Measurements from ENCODE around the gene C1orf115. TPM values are rescaled to one million over a fixed set of nuclear protein-coding genes. Genes with fewer than 3 reads are reported as not detected.
A peak's percentile ranks its signal among the peaks of the same experiment; 100 is the strongest.

C1orf115 gene
- total and polyA plus RNA-seq, 9 of the 15 experiments (the other 6 are each of a cell fraction or from before 2014, with no cell fraction given) = not detected

GRCh38 chr1:220680085-220680687, 10.0 kb upstream of the C1orf115 start:
- ATAC-seq = peak; percentile 97
- H3K4me1 ChIP-seq (replicated peaks in 1 of 2; ENCODE audit: control insufficient read depth in 2 of 2, insufficient read depth in 2 of 2, low read length in 2 of 2) = no peaks in the 10 kb centered on the region
- TF ChIP-seq KDM1A (IDR thresholded peaks at IDR 0.05) (no peak), ZBTB2 (IDR thresholded peaks at IDR 0.05) (no peak), DEAF1 (CRISPR knock-in tag; IDR thresholded peaks at IDR 0.05) (peak; percentile 52), FUS (optimal IDR thresholded peaks at IDR 0.05; ENCODE audit: low read depth, low read length) (no peak), ZNF518B (CRISPR knock-in tag; IDR thresholded peaks at IDR 0.05) (no peak), NFRKB (IDR thresholded peaks at IDR 0.05; ENCODE audit: low read depth) (no peak), PHF21A (IDR thresholded peaks at IDR 0.05; ENCODE audit: borderline replicate concordance, low read depth) (no peak), HNRNPK (IDR thresholded peaks at IDR 0.05; ENCODE audit: low read depth, low read length, poor library complexity, severe bottlenecking) (no peak), SMC3 (conservative IDR thresholded peaks at IDR 0.05; ENCODE audit: insufficient read depth, low read depth, low read length) (peak; percentile 35; the same call in 1 of the 2 replicates), PCBP1 (IDR thresholded peaks at IDR 0.05; ENCODE audit: low read depth, low read length, poor library complexity, severe bottlenecking) (no peak), SNIP1 (IDR thresholded peaks at IDR 0.05; ENCODE audit: low read depth) (no peak)

More at GRCh38 chr1:220680085-220680687, 10.0 kb upstream of the C1orf115 start:
- POLR2A ChIA-PET = no interaction called here
- FAIRE-seq (peak; percentile 80), DNase-seq (ENCODE audit: extremely low read depth in 1 of 4, low spot score in 3 of 4) (peak; percentile 46 to 62 (median 51))
- CTCF ChIA-PET (ENCODE audit: low intra/inter-chr PET ratio) = interaction anchor here (0.7 to 1.5 kb wide), 2 partner anchors 53 to 96 kb away, joined by 3 to 5 read pairs; no protein-coding TSS in a partner anchor
- Histone ChIP-seq H3K36me3 (ENCODE audit: control insufficient read depth, insufficient read depth, low read length) (no peaks in the 10 kb centered on the region), H3K79me2 (ENCODE audit: control insufficient read depth, insufficient read depth, low read length) (no peaks in the 10 kb centered on the region), H3K9me1 (ENCODE audit: control insufficient read depth, insufficient read depth, low read length) (no peaks in the 10 kb centered on the region), H2AFZ (ENCODE audit: low read depth, low read length) (no peak overlapping the region), H3K27ac (ENCODE audit: extremely low read depth, low read depth, low read length) (no peak overlapping the region), H4K20me1 (replicated peaks; ENCODE audit: control insufficient read depth, insufficient read depth, low read length) (no peaks in the 10 kb centered on the region), H3K4me2 (ENCODE audit: insufficient read depth, low read length) (no peak overlapping the region), H3K9ac (ENCODE audit: insufficient read depth in 1 of 2, low read depth in 2 of 2, low read length in 2 of 2) (no peak overlapping the region), H3K27me3 (ENCODE audit: control insufficient read depth in 2 of 2, insufficient read depth in 2 of 2, low read length in 2 of 2) (peaks cover 2 to 14% of the 10 kb centered on the region in 2 experiments; a peak in 2 of 5 replicates), H3K9me3 (replicated peaks; ENCODE audit: control insufficient read depth, insufficient read depth, low read depth, low read length) (no peaks in the 10 kb centered on the region), H3K4me3 (no peak overlapping the region)
- 6% methylated on average over 7 of the region's 7 CpGs for WGBS (ENCODE audit: insufficient coverage, low coverage, missing lambda C conversion rate)
- no TSS peak for BruUV-seq (replicated peaks)
- intact Hi-C loops (cut with micrococcal nuclease) = loop anchor here (1.0 kb wide), 1 partner anchor 96 kb away; no protein-coding TSS in a partner anchor
- in situ Hi-C loops (cut with MboI) = no loop called here
